Heart left ventricle (tissue), 16 donors: ENCODE measurements around the gene MROH7. TPM values are rescaled to one million over a fixed set of nuclear protein-coding genes. Genes with fewer than 3 reads are reported as not detected.

ENCODE experiments used
- ATAC-seq, 4 donors: fragments of 200-7000 bp; cut with Tn5 transposase; one replicate each; pipeline ENCODE4 v1.9.1; 2020 to 2022; ENCODE audit warnings: moderate library complexity in 4 of 4, mild to moderate bottlenecking in 3 of 4, moderate number of reproducible peaks in 1 of 4
- DNase-seq, 5 donors: peaks; one replicate each; pipeline ENCODE4 v3.0.0-alpha.2; 2020
- H3K27ac ChIP-seq, 12 donors: fragments of 200-600 bp; sonication (generic) in 4 of 12; one replicate each; pipeline versions ENCODE4 v1.5.0 to v1.8.0; 2016 to 2022; ENCODE audit warnings: mild to moderate bottlenecking in 2 of 12
- H3K27me3 ChIP-seq, 9 donors: fragments of 200-600 bp; sonication (generic) in 2 of 9; one replicate each; pipeline versions ENCODE4 v1.5.1 to v1.8.0; 2016 to 2022; ENCODE audit warnings: mild to moderate bottlenecking in 3 of 9
- H3K36me3 ChIP-seq, 9 donors: fragments of 200-600 bp; sonication (generic) in 2 of 9; one replicate each; pipeline versions ENCODE4 v1.5.0 to v1.8.0; 2018 to 2022; ENCODE audit warnings: mild to moderate bottlenecking in 2 of 9
- H3K4me1 ChIP-seq, 12 donors: fragments of 200-600 bp; sonication (generic) in 4 of 12; one replicate each; pipeline versions ENCODE4 v1.5.0 to v1.8.0; 2016 to 2022; ENCODE audit warnings: mild to moderate bottlenecking in 3 of 12
- H3K4me3 ChIP-seq, 12 donors: fragments of 200-600 bp; sonication (generic) in 4 of 12; one replicate each; pipeline versions ENCODE4 v1.5.0 to v1.8.0; 2017 to 2022; ENCODE audit warnings: mild to moderate bottlenecking in 9 of 12, moderate library complexity in 4 of 12
- H3K9me3 ChIP-seq, 12 donors: fragments of 200-600 bp; sonication (generic) in 4 of 12; one replicate each; pipeline versions ENCODE4 v1.5.0 to v1.8.0; 2016 to 2022; ENCODE audit warnings: mild to moderate bottlenecking in 1 of 12
- POLR2A ChIP-seq, 2 donors: fragments of 450-650 bp; IDR thresholded peaks; one replicate each; pipeline ENCODE4 v1.6.1; 2017; ENCODE audit warnings: antibody characterized with exemption in 2 of 2, mild to moderate bottlenecking in 2 of 2, moderate library complexity in 2 of 2
- WGBS, 4 donors: extraction: QIAGEN DNeasy Blood & Tissue Kit in 2 of 4; methylation state at CpG; one replicate each; pipeline versions ENCODE4 v1.1.5 to v1.1.7; 2013 to 2018; 5-methylcytosine and 5-hydroxymethylcytosine counted together
- intact Hi-C, 10 donors: fragments of 100-400 bp; cut with DNase I; formaldehyde crosslinking; loops; one replicate each; pipeline versions ENCODE4 v1.11.1 to v1.14.2; 2022
- polyA plus RNA-seq, 2 donors: library from polyadenylated mRNA; stranded (reverse); fragments of 200-250 nt; gene quantifications; one replicate each; pipeline ENCODE4 v1.2.3, GENCODE V29; 2013
- total RNA-seq, 9 donors: library from RNA; depleted of rRNA in 2 of 9; stranded (reverse); fragments of >200 nt in 2 of 9; fragmentation: NEBNext Ultra II Directional in 3 of 9; extraction: Animal tissue kit (Norgen Biotek cat#: 25700) in 3 of 9; gene quantifications; one replicate each; pipeline versions ENCODE4 v1.1.0 to v1.2.4, GENCODE V29; 2016 to 2023
- TF ChIP-seq, protein P1 (sequence below), 12 donors: fragments of 200-600 bp; sonication (generic) in 4 of 12; IDR thresholded peaks; one replicate each; pipeline versions ENCODE4 v1.5.0 to v1.8.0; 2018 to 2022; ENCODE audit warnings: antibody characterized with exemption in 12 of 12, mild to moderate bottlenecking in 5 of 12
- donor health status: ischemic (EF 13 %, LVEDD 7.1; RV severe dilation, severe dysfunction).
- donor health status: healthy with polysubstance abuse.
- donor health status: DM: no; HTN: yes; CAD: no.
- donor health status: DM: no; HTN: no; CAD: no.
- donor health status: ischemic (EF 25% LVEDD 6.9; RV normal size, moderate dysfunction).
- donor health status: ischemic (EF 25% LVEDD 5.7; RV mildly dilated, moderate dysfunction).
- donor health status: healthy.
- donor health status: DM: yes; HTN: yes; CAD: no.
- donor health status: ischemic (EF 35%, LVEDD 5.7; RV mildly dilated, moderate dysfunction).
- donor health status: nonischemic (EF 11% LVEDD 7.7; RV severe dilation, severe dysfunction).
- donor health status: DM: yes; HTN: yes; CAD: no.
- donor health status: PGD.
- donor health status: ischemic (EF 29% LVEDD 5.4; RV normal size, mild dysfunction).
- donor health status: nonischemic (EF 23%, LVEDD 6.1; RV moderate dilation, normal function).

The MROH7 gene
- total and polyA plus RNA-seq, 11 donors: 2.3 to 18.6 (median 9.2) TPM

DNA sequence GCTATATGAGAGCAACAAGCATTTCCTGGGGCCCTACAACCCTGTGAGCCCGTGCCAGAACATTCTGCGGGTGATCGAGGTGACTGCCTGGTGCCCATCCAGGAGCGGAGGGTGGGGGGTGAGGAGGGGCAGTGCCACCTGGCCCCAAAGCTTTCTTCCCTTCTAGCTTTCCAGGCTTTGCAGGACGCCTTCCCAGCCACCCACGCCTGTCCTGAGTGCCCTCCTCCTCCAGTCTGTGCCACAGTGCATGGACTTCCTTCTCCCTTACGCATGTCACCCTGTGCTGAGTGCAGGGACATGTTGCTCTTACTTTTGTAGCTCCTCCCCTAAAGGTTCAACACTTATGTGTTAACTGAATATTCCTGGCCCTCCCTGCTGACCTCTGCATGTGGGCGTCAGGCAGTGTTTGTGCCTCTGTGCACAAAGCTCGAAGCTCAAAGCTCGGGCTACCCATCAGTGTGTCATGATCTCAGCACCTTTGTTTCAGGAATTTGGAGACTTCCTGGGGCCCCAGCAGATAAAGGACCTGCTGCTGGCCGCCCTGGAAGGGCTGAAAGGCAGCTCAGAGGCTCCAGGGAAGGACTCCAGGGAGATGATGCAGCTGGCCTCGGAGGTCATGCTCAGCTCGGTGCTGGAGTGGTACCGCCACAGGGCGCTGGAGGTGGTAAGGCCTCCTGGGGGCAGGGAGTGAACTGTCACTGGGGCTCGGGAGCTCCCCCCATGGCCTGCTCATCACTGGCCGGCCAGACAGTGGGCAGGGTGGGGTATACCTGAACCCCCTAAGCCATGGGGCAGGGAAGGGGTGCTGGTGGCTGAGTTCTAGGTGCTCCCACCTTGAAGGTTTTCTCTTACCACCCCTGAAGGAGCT is 37.4 kb downstream of the MROH7 start:
- TF ChIP-seq, protein P1, sequence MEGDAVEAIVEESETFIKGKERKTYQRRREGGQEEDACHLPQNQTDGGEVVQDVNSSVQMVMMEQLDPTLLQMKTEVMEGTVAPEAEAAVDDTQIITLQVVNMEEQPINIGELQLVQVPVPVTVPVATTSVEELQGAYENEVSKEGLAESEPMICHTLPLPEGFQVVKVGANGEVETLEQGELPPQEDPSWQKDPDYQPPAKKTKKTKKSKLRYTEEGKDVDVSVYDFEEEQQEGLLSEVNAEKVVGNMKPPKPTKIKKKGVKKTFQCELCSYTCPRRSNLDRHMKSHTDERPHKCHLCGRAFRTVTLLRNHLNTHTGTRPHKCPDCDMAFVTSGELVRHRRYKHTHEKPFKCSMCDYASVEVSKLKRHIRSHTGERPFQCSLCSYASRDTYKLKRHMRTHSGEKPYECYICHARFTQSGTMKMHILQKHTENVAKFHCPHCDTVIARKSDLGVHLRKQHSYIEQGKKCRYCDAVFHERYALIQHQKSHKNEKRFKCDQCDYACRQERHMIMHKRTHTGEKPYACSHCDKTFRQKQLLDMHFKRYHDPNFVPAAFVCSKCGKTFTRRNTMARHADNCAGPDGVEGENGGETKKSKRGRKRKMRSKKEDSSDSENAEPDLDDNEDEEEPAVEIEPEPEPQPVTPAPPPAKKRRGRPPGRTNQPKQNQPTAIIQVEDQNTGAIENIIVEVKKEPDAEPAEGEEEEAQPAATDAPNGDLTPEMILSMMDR (IDR thresholded peaks at IDR 0.05): no peak
- no peak for TF ChIP-seq POLR2A (IDR thresholded peaks at IDR 0.05)
- intact Hi-C loops: loop anchor here in 2 of 10 donors (10.0 kb wide), 1 partner anchor 136 kb away; no protein-coding TSS in a partner anchor
- no peak for DNase-seq
- 61 to 68% (median 62%) methylated on average over 13 to 17 of the region's 17 CpGs for WGBS, 4 donors
- peak in 1 of 4 donors; percentile 12 for ATAC-seq
- Histone ChIP-seq H3K27ac (no peak overlapping the region), H3K27me3 (no peaks in the 10 kb centered on the region), H3K9me3 (peaks cover 0 to 1% (median 0%) of the 10 kb centered on the region in 12 donors), H3K36me3 (peaks cover 0 to 20% (median 0%) of the 10 kb centered on the region in 9 donors), H3K4me1 (no peaks in the 10 kb centered on the region), H3K4me3 (no peak overlapping the region)

DNA sequence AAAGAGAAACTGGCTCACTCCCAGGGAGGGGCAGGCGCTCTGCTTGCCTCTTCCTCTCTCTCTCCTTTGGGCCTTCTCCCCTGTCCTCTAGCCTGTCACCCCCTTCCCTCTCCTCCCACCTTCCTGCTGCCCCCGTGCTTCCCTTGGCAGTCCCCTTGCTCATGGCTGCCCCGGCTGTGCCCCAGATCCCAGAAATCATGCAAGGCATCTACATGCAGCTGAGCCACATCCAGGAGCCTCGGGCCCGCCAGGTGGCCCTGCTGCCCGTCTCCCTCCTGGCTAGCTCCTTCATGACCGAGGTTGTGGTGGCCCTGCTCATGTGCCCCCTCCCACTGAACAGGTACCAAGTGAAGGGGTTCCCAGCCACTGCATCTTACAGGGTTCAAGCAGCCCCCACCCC is 38.1 kb downstream of the MROH7 start:
- no peak overlapping the region for H3K4me3 ChIP-seq
- H3K27ac ChIP-seq: no peak overlapping the region
- ATAC-seq (no peak), DNase-seq (no peak)
- WGBS, 4 donors: 72 to 88% (median 84%) methylated on average over 6 to 7 of the region's 7 CpGs
- TF ChIP-seq POLR2A (IDR thresholded peaks at IDR 0.05): no peak
- TF ChIP-seq, protein P1 (IDR thresholded peaks at IDR 0.05): no peak
- H3K36me3 ChIP-seq: peaks cover 0 to 20% (median 0%) of the 10 kb centered on the region in 9 donors
- H3K27me3 ChIP-seq: no peaks in the 10 kb centered on the region
- H3K4me1 ChIP-seq: no peaks in the 10 kb centered on the region
- H3K9me3 ChIP-seq: no peaks in the 10 kb centered on the region
- intact Hi-C loops: loop anchor here in 2 of 10 donors (10.0 kb wide), 1 partner anchor 135 kb away; no protein-coding TSS in a partner anchor

DNA sequence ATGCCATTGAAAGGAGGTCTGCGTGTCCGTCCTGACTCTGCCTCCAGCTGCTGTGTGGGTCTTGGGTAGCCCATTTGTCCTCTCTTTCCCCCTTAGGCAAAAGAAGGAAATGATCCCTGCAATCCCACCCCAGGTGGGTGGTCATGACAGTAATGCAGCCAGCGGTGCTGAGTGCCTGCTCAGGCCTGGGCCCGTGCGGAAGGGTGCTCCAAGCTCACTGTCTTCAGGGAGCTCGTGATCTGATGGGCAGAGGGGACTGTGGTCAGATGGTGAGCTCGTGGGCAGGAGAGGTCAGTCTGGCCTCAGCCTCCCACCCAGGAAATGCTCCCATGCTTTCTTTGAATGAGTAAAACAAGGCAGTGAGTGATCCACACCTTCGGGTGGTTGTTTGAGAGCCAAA is 38.8 kb downstream of the MROH7 start:
- ATAC-seq (no peak), DNase-seq (no peak)
- intact Hi-C loops: no loop called here
- Histone ChIP-seq H3K4me3 (no peak overlapping the region), H3K9me3 (no peaks in the 10 kb centered on the region), H3K27ac (no peak overlapping the region), H3K4me1 (no peaks in the 10 kb centered on the region), H3K36me3 (peaks cover 0 to 20% (median 0%) of the 10 kb centered on the region in 9 donors), H3K27me3 (no peaks in the 10 kb centered on the region)
- TF ChIP-seq POLR2A (IDR thresholded peaks at IDR 0.05): no peak
- TF ChIP-seq, protein P1 (IDR thresholded peaks at IDR 0.05): no peak
- WGBS, 4 donors: 79 to 92% (median 83%) methylated on average over 8 of the region's 8 CpGs

DNA sequence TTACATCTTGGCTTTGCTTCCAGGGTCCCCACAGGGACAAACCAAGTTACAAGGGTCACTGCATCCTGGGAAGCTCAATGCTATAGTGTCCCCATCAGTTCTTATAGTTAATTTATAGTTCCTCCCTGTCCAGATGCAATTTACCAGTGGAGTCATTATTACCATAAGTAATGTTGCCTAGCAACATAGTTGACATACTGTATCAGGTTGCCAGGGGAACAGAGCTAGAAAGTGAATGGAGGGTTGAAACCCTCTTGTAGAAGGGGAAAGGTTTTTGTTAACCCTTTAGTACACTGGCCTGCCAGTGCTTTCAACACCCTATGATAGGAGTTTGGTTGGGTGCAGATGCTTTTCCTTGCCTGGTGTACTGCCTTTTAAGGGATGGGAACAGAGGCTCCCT is 39.8 kb downstream of the MROH7 start:
- DNase-seq (no peak), ATAC-seq (no peak)
- Histone ChIP-seq H3K36me3 (peaks cover 0 to 20% (median 0%) of the 10 kb centered on the region in 9 donors), H3K27ac (no peak overlapping the region), H3K4me1 (no peaks in the 10 kb centered on the region), H3K4me3 (no peak overlapping the region), H3K27me3 (no peaks in the 10 kb centered on the region), H3K9me3 (no peaks in the 10 kb centered on the region)
- TF ChIP-seq, protein P1 (IDR thresholded peaks at IDR 0.05): no peak
- no peak for TF ChIP-seq POLR2A (IDR thresholded peaks at IDR 0.05)
- intact Hi-C loops: no loop called here
